OCI-LY3 (cell line): ENCODE measurements around the gene BIN2.

Source experiments
- H2AFZ ChIP-seq: fragments of 200-600, 300-600 bp; shearing (Covaris generic); 2 replicates; pipeline ENCODE4 v1.6.0; 2014; ENCODE audit warnings: antibody characterized with exemption, low read depth, low read length
- H3K27ac ChIP-seq: fragments of 200-600, 300-600 bp; sonication (generic); 2 replicates; pipeline ENCODE4 v1.5.1; 2014; ENCODE audit warnings: mild to moderate bottlenecking, low read length, moderate library complexity, mixed read lengths
- H3K27me3 ChIP-seq: fragments of 200-600, 300-600 bp; sonication (generic); 2 replicates; pipeline ENCODE4 v1.6.1; 2014; ENCODE audit warnings: low read depth, low read length, mixed read lengths
- H3K36me3 ChIP-seq: fragments of 200-600, 300-600 bp; sonication (generic); replicated peaks from 2 replicates; pipeline ENCODE3; 2014; ENCODE audit warnings: low read depth, low read length, mixed read lengths
- H3K4me1 ChIP-seq: fragments of 300-600, 200-600 bp; sonication (generic); 2 replicates; pipeline ENCODE4 v1.6.1; 2014; ENCODE audit warnings: low read length, mixed read lengths
- H3K4me2 ChIP-seq: fragments of 200-600, 300-600 bp; sonication (generic); 2 replicates; pipeline ENCODE4 v1.6.1; 2014; ENCODE audit warnings: low read length, mixed read lengths
- H3K4me3 ChIP-seq: fragments of 300-600, 200-600 bp; sonication (generic); 2 replicates; pipeline ENCODE4 v1.5.1; 2014; ENCODE audit warnings: antibody characterized with exemption, mild to moderate bottlenecking, low read length, moderate library complexity
- H3K79me2 ChIP-seq: fragments of 300-600, 200-600 bp; shearing (Covaris generic); 2 replicates; pipeline ENCODE4 v1.6.1; 2014; ENCODE audit warnings: mild to moderate bottlenecking, low read length, mixed read lengths
- H3K9ac ChIP-seq: fragments of 300-600, 200-600 bp; shearing (Covaris generic); 2 replicates; pipeline ENCODE4 v1.6.0; 2014; ENCODE audit warnings: mild to moderate bottlenecking, low read length, moderate library complexity
- H3K9me3 ChIP-seq: fragments of 200-600, 300-600 bp; shearing (Covaris generic); 2 replicates; pipeline ENCODE4 v1.6.1; 2014; ENCODE audit warnings: low read length, mixed read lengths; ENCODE audit not compliant: insufficient read depth
- H4K20me1 ChIP-seq: fragments of 200-600, 300-600 bp; sonication (generic); 2 replicates; pipeline ENCODE4 v1.6.1; 2016; ENCODE audit warnings: low read length, mixed read lengths; ENCODE audit not compliant: insufficient read depth
- CTCF ChIP-seq: fragments of 200-600, 300-600 bp; sonication (generic); IDR thresholded peaks from 2 replicates; pipeline ENCODE4 v1.5.1; 2014; ENCODE audit warnings: antibody characterized with exemption, low read length, low read depth
- EZH2phosphoT487 ChIP-seq: fragments of 200-600 bp; shearing (Covaris generic); IDR thresholded peaks from 2 replicates; pipeline ENCODE4 v1.6.1; 2018; ENCODE audit warnings: antibody characterized with exemption, mixed run types, low read depth

Gene BIN2

GRCh38 chr12:51345681-51346080 is 21.7 kb upstream of the BIN2 start:
- Histone ChIP-seq H3K4me3 (peak overlapping the region; percentile 59), H3K9me3 (no peaks in the 10 kb centered on the region), H2AFZ (peak overlapping the region; percentile 86), H3K4me2 (peak overlapping the region; percentile 87), H3K9ac (peak overlapping the region; percentile 69), H3K27ac (peak overlapping the region; percentile 97), H4K20me1 (no peaks in the 10 kb centered on the region), H3K4me1 (peaks cover 62% of the 10 kb centered on the region), H3K27me3 (no peaks in the 10 kb centered on the region), H3K79me2 (no peaks in the 10 kb centered on the region), H3K36me3 (no peaks in the 10 kb centered on the region)
- TF ChIP-seq EZH2phosphoT487 (no peak), CTCF (no peak)

- TF ChIP-seq CTCF (no peak), EZH2phosphoT487 (no peak)
- Histone ChIP-seq H3K79me2 (no peaks in the 10 kb centered on the region), H3K9me3 (no peaks in the 10 kb centered on the region), H3K4me1 (peaks cover 62% of the 10 kb centered on the region), H3K36me3 (no peaks in the 10 kb centered on the region), H3K9ac (peak overlapping the region; percentile 69), H3K27ac (peak overlapping the region; percentile 97), H2AFZ (no peak overlapping the region), H4K20me1 (no peaks in the 10 kb centered on the region), H3K27me3 (no peaks in the 10 kb centered on the region), H3K4me3 (peak overlapping the region; percentile 9; the same call in 1 of the 2 replicates), H3K4me2 (peak overlapping the region; percentile 87)
These were observed 19.2 kb upstream of the BIN2 start for GRCh38 chr12:51343201-51343600.

- Histone ChIP-seq H3K4me2 (peak overlapping the region; percentile 33), H3K27me3 (no peaks in the 10 kb centered on the region), H3K4me1 (peaks cover 62% of the 10 kb centered on the region), H3K9me3 (no peaks in the 10 kb centered on the region), H3K4me3 (peak overlapping the region; percentile 12; the same call in 1 of the 2 replicates), H3K79me2 (no peaks in the 10 kb centered on the region), H3K27ac (peak overlapping the region; percentile 97), H3K36me3 (no peaks in the 10 kb centered on the region), H4K20me1 (no peaks in the 10 kb centered on the region), H2AFZ (no peak overlapping the region), H3K9ac (peak overlapping the region; percentile 46; the same call in 1 of the 2 replicates)
- TF ChIP-seq EZH2phosphoT487 (no peak), CTCF (no peak)
These were observed 18.4 kb upstream of the BIN2 start for GRCh38 chr12:51342416-51342815.

- H3K27ac ChIP-seq, result peak overlapping the region; percentile 97
- no peaks in the 10 kb centered on the region for H3K27me3 ChIP-seq
- H2AFZ ChIP-seq, result peak overlapping the region; percentile 85
- no peaks in the 10 kb centered on the region for H4K20me1 ChIP-seq
- H3K4me2 ChIP-seq, result peak overlapping the region; percentile 77
- H3K4me1 ChIP-seq, result peaks cover 60% of the 10 kb centered on the region
- no peaks in the 10 kb centered on the region for H3K79me2 ChIP-seq
- H3K36me3 ChIP-seq, result no peaks in the 10 kb centered on the region
- peak; percentile 96 for TF ChIP-seq CTCF
- TF ChIP-seq EZH2phosphoT487, result no peak
- peak overlapping the region; percentile 46 for H3K9ac ChIP-seq
- peak overlapping the region; percentile 39 for H3K4me3 ChIP-seq
- H3K9me3 ChIP-seq, result no peaks in the 10 kb centered on the region
These were observed 17.5 kb upstream of the BIN2 start for GRCh38 chr12:51341251-51342007.
